Prostate gland (tissue), 2 donors: ENCODE results near the gene OLA1. TPM values are rescaled to one million over a fixed set of nuclear protein-coding genes. Genes with fewer than 3 reads are reported as not detected.

ENCODE experiments used
- DNase-seq: peaks from one replicate; pipeline ENCODE4 v3.0.0-alpha.2; 2019; ENCODE audit warnings: low spot score
- H3K27ac ChIP-seq, 2 donors: fragments of 200-600 bp; sonication (generic); 2 replicates each; pipeline ENCODE4 v1.5.1; 2017 to 2019
- H3K27me3 ChIP-seq: fragments of 200-600 bp; sonication (generic); replicated peaks from 2 replicates; pipeline ENCODE4 v1.5.1; 2019; ENCODE audit not compliant: insufficient read depth
- H3K36me3 ChIP-seq, 2 donors: fragments of 200-600 bp; sonication (generic); 1 replicate in 1 of 2; 2 replicates in 1 of 2; pipeline versions ENCODE4 v1.5.1 to v1.8.1; 2017 to 2019
- H3K4me1 ChIP-seq: fragments of 200-600 bp; sonication (generic); replicated peaks from 2 replicates; pipeline ENCODE4 v1.5.1; 2019
- H3K4me3 ChIP-seq, 2 donors: fragments of 200-600 bp; sonication (generic); 2 replicates each; pipeline ENCODE4 v1.5.1; 2017 to 2019
- H3K9me3 ChIP-seq: fragments of 200-600 bp; sonication (generic); 2 replicates; pipeline ENCODE4 v1.5.1; 2017
- CTCF ChIP-seq, 4 experiments: fragments of 200-600 bp in 2 of 4; fragments of 450-650 bp in 2 of 4; sonication (generic) in 2 of 4; IDR thresholded peaks; 1 replicate in 3 of 4; 2 replicates in 1 of 4; pipeline ENCODE4 v1.5.1; 2016 to 2019; ENCODE audit warnings: antibody characterized with exemption in 4 of 4, mild to moderate bottlenecking in 2 of 4, moderate library complexity in 2 of 4
- POLR2A ChIP-seq: fragments of 450-650 bp; IDR thresholded peaks from one replicate; pipeline ENCODE4 v1.6.1; 2016; ENCODE audit warnings: antibody characterized with exemption, mild to moderate bottlenecking
- POLR2AphosphoS5 ChIP-seq: sonication (generic); formaldehyde crosslinking; IDR thresholded peaks from one replicate; pipeline ENCODE4 v1.6.1; 2017; ENCODE audit warnings: antibody characterized with exemption
- WGBS: methylation state at CpG from one replicate; pipeline ENCODE4 v1.1.5; 2018; 5-methylcytosine and 5-hydroxymethylcytosine counted together
- intact Hi-C: fragments of 100-400 bp; cut with DNase I; formaldehyde crosslinking; loops from one replicate; pipeline ENCODE4 v1.14.2; 2022
- total RNA-seq, 2 donors: library from RNA; depleted of rRNA; stranded (reverse); fragments of >200 nt; gene quantifications; one replicate each; pipeline ENCODE4 v1.1.0, GENCODE V29; 2016

The OLA1 gene
- total RNA-seq, 2 donors from 2014 or later = 40.9 to 43.9 TPM

- H3K4me1 ChIP-seq = no peaks in the 10 kb centered on the region
- no peak overlapping the region for H3K27ac ChIP-seq
- no peaks in the 10 kb centered on the region for H3K9me3 ChIP-seq
- WGBS = 89% methylated on average over 5 of the region's 5 CpGs
- DNase-seq = no peak
- H3K36me3 ChIP-seq = no peaks in the 10 kb centered on the region
- intact Hi-C loops = no loop called here
- no peaks in the 10 kb centered on the region for H3K27me3 ChIP-seq
- no peak overlapping the region for H3K4me3 ChIP-seq
- TF ChIP-seq POLR2AphosphoS5 (no peak), POLR2A (no peak), CTCF (IDR thresholded peaks at IDR 0.05) (no peak)
These were observed 159.4 kb downstream of the OLA1 start for GRCh38 chr2:174088706-174089460.

GRCh38 chr2:174086708-174087107, 161.6 kb downstream of the OLA1 start:
- Histone ChIP-seq H3K9me3 (no peaks in the 10 kb centered on the region), H3K27me3 (no peaks in the 10 kb centered on the region), H3K36me3 (no peaks in the 10 kb centered on the region), H3K4me1 (no peaks in the 10 kb centered on the region), H3K4me3 (no peak overlapping the region), H3K27ac (no peak overlapping the region)
- WGBS = 97% methylated on average over 11 of the region's 11 CpGs
- TF ChIP-seq CTCF (IDR thresholded peaks at IDR 0.05) (no peak), POLR2A (no peak), POLR2AphosphoS5 (no peak)
- no peak for DNase-seq
- intact Hi-C loops = no loop called here

GRCh38 chr2:174085781-174086180, 162.6 kb downstream of the OLA1 start:
- no peak for DNase-seq
- intact Hi-C loops = no loop called here
- Histone ChIP-seq H3K4me3 (no peak overlapping the region), H3K27ac (no peak overlapping the region), H3K4me1 (no peaks in the 10 kb centered on the region), H3K27me3 (no peaks in the 10 kb centered on the region), H3K36me3 (no peaks in the 10 kb centered on the region), H3K9me3 (no peaks in the 10 kb centered on the region)
- no peak for TF ChIP-seq CTCF (IDR thresholded peaks at IDR 0.05)
- no peak for TF ChIP-seq POLR2AphosphoS5
- TF ChIP-seq POLR2A = no peak
- WGBS = 94% methylated on average over 1 of the region's 1 CpG

- 55% methylated on average over 3 of the region's 3 CpGs for WGBS
- intact Hi-C loops = no loop called here
These were observed 164.4 kb downstream of the OLA1 start for GRCh38 chr2:174083843-174084458.

More at GRCh38 chr2:174083843-174084458, 164.4 kb downstream of the OLA1 start:
- Histone ChIP-seq H3K27ac (no peak overlapping the region), H3K36me3 (no peaks in the 10 kb centered on the region), H3K9me3 (no peaks in the 10 kb centered on the region), H3K4me3 (no peak overlapping the region), H3K4me1 (no peaks in the 10 kb centered on the region), H3K27me3 (no peaks in the 10 kb centered on the region)
- TF ChIP-seq POLR2A = no peak
- no peak for TF ChIP-seq CTCF (IDR thresholded peaks at IDR 0.05)
- no peak for TF ChIP-seq POLR2AphosphoS5
- no peak for DNase-seq
